ENCODE measurements around the gene CYBA.
A peak's percentile ranks its signal among the peaks of the same experiment; 100 is the strongest.

Gene CYBA

GRCh38 chr16:88643644-88643932, 7.3 kb downstream of the CYBA start:
- DNase-seq, result no peak

GRCh38 chr16:88642881-88643643, 7.8 kb downstream of the CYBA start:
- no peak for DNase-seq

DNA sequence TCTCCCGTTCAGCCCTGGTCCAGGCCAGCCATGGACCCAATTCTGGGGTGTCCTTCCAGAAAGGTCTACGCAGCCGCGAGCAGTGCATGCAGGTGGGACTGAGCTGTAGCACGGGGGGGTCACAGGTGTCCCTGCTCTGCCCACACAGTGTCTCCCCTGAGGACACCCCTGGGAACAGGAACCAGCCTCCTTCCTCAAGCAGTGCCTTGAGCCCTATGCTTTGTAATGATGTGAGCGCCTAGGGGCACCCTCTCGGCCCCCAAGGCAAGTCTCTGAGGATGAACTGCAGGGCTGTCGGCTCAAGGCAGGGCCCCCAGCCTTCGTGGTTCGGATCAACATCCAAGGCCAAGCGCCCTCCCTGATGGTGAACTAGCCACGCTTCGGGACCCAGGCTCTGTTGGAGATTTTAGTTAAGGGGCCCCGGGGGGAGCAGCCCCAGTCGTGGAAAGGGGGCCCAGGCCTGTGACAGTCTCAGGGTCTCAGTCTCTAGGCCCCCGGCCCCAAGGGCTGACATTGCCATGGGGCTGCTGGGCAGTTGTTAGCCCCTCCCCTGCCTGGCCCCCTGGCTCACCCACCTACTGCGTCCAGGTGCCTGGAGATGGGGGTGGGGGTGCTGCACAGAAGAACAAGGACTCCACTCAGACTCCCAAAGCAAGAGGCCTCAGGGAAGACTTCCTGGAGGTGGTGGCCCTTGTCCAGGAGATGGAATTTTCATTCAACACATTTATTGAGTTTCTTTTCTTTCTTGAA, 10.2 kb downstream of the CYBA start:
- no peak for DNase-seq

DNA sequence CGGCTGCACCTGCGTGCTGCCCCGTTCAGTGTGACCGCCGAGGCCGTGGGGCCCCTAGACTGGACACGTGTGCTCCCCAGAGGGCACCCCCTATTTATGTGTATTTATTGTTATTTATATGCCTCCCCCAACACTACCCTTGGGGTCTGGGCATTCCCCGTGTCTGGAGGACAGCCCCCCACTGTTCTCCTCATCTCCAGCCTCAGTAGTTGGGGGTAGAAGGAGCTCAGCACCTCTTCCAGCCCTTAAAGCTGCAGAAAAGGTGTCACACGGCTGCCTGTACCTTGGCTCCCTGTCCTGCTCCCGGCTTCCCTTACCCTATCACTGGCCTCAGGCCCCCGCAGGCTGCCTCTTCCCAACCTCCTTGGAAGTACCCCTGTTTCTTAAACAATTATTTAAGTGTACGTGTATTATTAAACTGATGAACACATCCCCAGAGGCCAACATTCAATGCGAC, 10.8 kb downstream of the CYBA start:
- DNase-seq, result no peak

- no peak for DNase-seq
These were observed 11.4 kb downstream of the CYBA start for GRCh38 chr16:88639231-88640038.

GRCh38 chr16:88638323-88639230, 12.3 kb downstream of the CYBA start, which contains the start of gene IL17C:
IL17C (plus strand) TSS chr16:88638572; CDS start chr16:88638642, 70 bp downstream.
- DNase-seq, result no peak

GRCh38 chr16:88636488-88637265, 14.2 kb downstream of the CYBA start:
- DNase-seq, result no peak

- DNase-seq, result no peak
These were observed 15.1 kb downstream of the CYBA start for GRCh38 chr16:88635671-88636319.

GRCh38 chr16:88634994-88635670, 15.7 kb downstream of the CYBA start:
- DNase-seq, result no peak

DNA sequence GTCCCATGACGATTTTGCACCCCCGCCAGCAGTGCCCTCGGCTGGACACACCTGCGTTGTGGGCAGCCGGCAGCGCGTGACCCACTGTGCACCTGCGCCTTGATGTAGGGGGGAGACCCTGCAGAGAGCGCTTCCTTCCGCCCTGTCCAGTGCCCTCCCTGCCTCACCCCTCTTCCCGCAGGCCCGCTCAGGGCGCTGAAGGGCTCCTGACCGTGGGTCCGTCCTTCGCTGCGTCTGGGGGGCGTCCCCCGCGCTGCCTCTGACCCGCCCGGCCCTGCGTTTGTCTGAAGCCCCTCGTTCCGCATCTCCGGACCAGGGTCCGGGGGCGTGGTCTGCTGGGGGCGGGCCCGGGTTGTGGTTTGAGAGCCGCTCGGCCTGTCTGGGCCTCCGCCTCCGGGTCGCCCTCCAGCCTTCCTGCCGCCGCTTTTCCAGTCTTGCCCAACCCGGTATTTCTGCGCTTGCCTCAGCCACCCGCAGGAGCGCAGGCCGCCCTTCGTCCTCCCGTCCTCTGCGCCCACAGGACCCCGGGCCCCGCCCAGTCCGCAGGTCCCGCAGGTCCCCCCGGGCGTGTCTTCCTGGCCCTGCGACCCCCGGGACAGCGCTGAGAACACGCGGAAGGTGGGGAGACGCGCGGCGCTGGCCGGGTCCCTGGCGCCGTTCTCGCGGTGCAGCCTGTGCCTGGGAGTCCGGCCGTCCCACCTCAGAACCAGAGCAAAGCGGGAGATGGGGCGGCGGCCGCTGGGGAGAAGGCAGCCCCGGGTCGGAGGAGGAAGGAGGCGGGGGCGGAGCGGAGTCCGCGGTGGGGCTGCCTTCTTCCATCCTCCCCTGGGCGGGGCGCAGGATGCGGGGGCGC, 16.5 kb downstream of the CYBA start:
- DNase-seq, result no peak

DNA sequence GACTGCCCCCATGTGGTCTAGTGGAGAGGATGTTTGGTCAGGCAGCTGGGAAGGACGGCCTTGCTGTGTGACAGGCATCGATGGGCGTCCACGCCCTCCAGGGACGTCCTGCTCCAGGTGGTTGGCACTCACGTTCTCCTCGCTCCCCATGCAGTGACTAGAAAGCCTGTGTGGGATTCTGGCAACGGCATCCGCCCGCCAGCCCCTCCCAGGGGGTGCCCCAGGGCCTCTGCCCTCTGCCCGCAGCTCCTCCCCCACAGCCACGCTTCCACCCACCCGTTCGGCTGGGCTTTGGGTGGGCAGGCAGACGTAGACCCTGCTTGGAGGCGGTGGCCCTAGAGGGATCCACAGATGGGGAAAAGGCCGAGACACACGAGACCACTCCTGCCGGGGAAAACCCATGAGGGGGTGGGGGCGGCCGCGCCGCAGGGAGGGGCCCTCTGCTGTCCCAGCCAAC, 17.1 kb downstream of the CYBA start:
- DNase-seq, result no peak

DNA sequence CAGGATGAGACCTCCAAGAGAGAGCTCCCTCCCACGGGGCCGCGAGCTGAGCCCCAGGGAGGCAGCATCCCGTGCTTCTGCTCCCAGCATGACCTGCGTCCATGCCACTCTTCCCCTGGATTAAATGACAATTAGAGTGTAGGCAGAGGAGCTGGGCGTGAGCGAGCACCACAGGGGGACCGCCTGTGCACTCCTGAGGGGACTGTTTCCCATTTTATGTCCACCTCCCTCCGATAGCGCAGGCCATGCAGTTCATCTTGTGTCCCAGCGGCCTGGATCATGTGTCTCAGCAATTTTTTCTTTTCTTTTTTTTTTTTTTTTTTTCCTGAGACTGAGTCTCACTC, 18.3 kb downstream of the CYBA start:
- no peak for DNase-seq

DNA sequence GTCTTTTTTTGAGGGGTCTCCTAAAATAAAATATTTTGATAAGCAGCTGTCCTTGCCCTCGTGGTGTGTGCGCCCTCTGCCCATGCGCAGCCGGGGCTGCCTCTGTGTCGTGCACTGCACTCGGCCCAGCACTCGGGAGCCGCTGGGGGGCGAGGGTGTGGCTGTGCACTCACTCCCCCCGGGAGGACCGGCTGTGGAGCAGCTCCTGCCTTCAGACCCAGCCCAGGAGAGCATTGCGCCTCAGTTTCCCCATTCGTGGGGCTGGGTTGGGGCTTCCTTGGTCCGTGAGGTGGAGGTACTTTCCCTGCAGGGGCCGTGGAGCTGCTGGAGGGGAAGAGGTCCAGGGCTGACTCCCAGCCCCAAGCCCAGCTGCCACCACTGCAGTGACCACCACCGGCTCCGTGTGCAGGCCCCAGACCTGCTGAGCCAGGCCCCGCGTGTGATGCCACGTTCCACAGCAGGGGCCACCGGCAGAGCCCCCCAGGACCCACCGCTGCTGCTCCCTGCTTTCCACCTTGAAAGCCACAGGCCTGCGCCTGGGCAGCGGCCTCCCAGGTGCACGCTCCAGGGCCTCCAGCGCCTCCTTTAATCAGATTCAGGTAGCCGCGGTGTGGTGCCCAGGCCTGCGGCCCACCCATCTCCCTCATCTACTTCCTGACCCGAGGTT, 18.8 kb downstream of the CYBA start:
- DNase-seq, result no peak

GRCh38 chr16:88631384-88631783, 19.5 kb downstream of the CYBA start:
- DNase-seq, result no peak

DNA sequence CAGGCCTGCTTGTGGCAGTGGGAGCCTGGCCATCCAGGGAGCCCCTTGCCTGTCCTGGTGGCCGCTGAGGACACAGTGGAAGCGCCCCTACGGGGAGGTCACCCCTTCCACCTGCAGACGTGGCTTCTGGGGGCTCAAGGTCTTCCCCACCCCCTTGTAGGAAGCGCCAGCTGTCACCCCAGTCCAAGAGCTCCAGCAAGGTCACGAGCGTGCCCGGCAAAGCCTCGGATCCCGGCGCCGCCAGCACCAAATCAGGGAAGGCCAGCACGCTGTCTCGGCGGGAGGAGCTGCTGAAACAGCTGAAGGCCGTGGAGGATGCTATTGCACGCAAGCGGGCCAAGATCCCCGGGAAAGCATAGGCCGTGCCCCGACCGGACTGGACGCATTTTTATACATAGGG, 19.9 kb downstream of the CYBA start:
- DNase-seq, result no peak

GRCh38 chr16:88630433-88630832, 20.4 kb downstream of the CYBA start:
- DNase-seq, result no peak

- no peak for DNase-seq
These were observed 21.0 kb downstream of the CYBA start for GRCh38 chr16:88629835-88630234.

- peak; percentile 43 for DNase-seq
These were observed 22.3 kb downstream of the CYBA start for GRCh38 chr16:88628512-88628974.

Data from fibroblast of skin of back (primary cell).